Liver (tissue), 3 donors: Measurements from ENCODE around the gene LGR6.

Experiments used
- CTCF ChIP-seq: fragments of 150-350 bp; IDR thresholded peaks from 2 replicates; pipeline ENCODE4 v1.5.1; 2017; ENCODE audit warnings: improper control_type of control experiment, low read depth, low read length; ENCODE audit not compliant: missing input control
- FOXA1 ChIP-seq: IDR thresholded peaks from 2 replicates; pipeline ENCODE4 v1.6.1; 2016; ENCODE audit warnings: antibody characterized with exemption
- HNF4G ChIP-seq: IDR thresholded peaks from 2 replicates; pipeline ENCODE4 v1.6.1; 2016; ENCODE audit warnings: antibody characterized with exemption
- JUND ChIP-seq, 2 donors: IDR thresholded peaks; 2 replicates each; pipeline ENCODE4 v1.6.1; 2016; ENCODE audit warnings: antibody characterized with exemption in 2 of 2
- REST ChIP-seq: IDR thresholded peaks from 2 replicates; pipeline ENCODE4 v1.6.1; 2016; ENCODE audit warnings: antibody characterized with exemption, mild to moderate bottlenecking
- YY1 ChIP-seq: IDR thresholded peaks from 2 replicates; pipeline ENCODE4 v1.6.1; 2016; ENCODE audit warnings: antibody characterized with exemption, mild to moderate bottlenecking
- TF ChIP-seq, protein P1 (sequence below): IDR thresholded peaks from 2 replicates; pipeline ENCODE4 v1.6.1; 2016; ENCODE audit warnings: antibody characterized with exemption
- donor health status: healthy.
- donor health status: healthy.

DNA sequence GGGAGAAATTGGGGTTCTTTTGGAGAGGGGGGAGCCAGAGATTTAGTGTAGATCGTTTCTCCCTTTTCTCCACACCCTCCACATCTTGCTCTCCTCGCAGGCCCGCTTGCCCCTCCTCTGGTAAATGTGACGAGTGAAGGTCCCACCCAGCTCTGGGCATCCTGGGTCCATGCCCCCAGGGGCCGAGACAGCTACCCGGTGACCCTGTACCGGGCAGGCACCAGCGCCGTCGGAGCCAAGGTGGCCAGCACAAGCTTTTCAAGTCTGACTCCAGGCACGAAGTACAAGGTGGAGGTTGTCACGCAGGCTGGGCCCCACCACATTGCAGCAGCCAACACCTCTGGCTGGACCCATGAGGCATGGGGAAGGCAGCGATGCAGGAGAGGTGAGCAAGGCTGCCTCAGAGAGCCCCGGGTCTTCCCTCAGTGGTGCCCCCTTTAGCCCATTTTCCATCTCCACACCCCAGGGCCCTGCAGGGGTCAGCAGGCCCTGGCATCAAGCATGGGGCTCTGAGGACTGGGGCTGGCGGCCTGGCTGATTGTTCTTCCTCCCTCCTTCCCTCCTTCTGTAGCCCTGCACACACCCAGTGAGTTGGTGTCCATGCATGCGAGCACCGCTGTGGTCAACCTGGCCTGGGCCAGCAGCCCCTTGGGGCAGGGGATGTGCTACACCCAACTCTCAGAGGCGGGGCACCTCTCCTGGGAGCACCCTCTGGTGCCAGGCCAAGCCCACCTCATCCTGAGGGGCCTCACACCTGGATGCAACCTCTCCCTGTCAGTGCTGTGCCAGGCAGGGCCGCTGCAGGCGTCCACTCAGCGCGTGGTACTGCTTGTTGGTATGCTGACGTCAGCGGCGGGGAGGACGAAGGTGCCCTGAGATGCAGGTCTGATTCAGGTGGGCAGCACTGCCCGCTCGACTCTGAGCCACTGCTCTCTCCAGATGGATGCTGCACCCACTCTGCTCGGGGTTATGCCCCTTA lies 16.4 kb upstream of the LGR6 start:
- no peak for TF ChIP-seq REST
- TF ChIP-seq FOXA1: no peak
- TF ChIP-seq CTCF: no peak
- TF ChIP-seq YY1: no peak
- no peak for TF ChIP-seq JUND (IDR thresholded peaks at IDR 0.05)
- TF ChIP-seq, protein P1, sequence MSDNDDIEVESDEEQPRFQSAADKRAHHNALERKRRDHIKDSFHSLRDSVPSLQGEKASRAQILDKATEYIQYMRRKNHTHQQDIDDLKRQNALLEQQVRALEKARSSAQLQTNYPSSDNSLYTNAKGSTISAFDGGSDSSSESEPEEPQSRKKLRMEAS: no peak
- TF ChIP-seq HNF4G: no peak
